Upper lobe of left lung (tissue), 6 donors: ENCODE measurements around the gene CEP85L. TPM values are rescaled to one million over a fixed set of nuclear protein-coding genes. Genes with fewer than 3 reads are reported as not detected.

ENCODE experiments used
- ATAC-seq, 2 donors: fragments of 200-7000 bp; cut with Tn5 transposase; one replicate each; pipeline ENCODE4 v1.9.1; 2022; ENCODE audit warnings: mild to moderate bottlenecking in 2 of 2, moderate library complexity in 2 of 2; ENCODE audit not compliant: low FRiP score in 2 of 2
- DNase-seq, 2 donors: peaks; one replicate each; pipeline ENCODE4 v3.0.0-alpha.2; 2019 to 2020
- H3K27ac ChIP-seq, 4 donors: fragments of 200-600 bp; sonication (generic); one replicate each; pipeline ENCODE4 v1.5.1; 2016 to 2019
- H3K27me3 ChIP-seq, 4 donors: fragments of 200-600 bp; sonication (generic); one replicate each; pipeline ENCODE4 v1.5.1; 2017 to 2019
- H3K36me3 ChIP-seq, 4 donors: fragments of 200-600 bp; sonication (generic); one replicate each; pipeline ENCODE4 v1.5.1; 2016 to 2019
- H3K4me1 ChIP-seq, 4 donors: fragments of 200-600 bp; sonication (generic); one replicate each; pipeline ENCODE4 v1.5.1; 2018 to 2019
- H3K4me3 ChIP-seq, 4 donors: fragments of 200-600 bp; sonication (generic); one replicate each; pipeline ENCODE4 v1.5.1; 2017 to 2019; ENCODE audit warnings: mild to moderate bottlenecking in 2 of 4, moderate library complexity in 1 of 4
- H3K9me3 ChIP-seq, 4 donors: fragments of 200-600 bp; sonication (generic); one replicate each; pipeline ENCODE4 v1.5.1; 2018 to 2019
- CTCF ChIP-seq, 6 experiments: fragments of 450-650 bp in 4 of 6; fragments of 200-600 bp in 2 of 6; sonication (generic) in 2 of 6; IDR thresholded peaks; one replicate each; pipeline ENCODE4 v1.5.1; 2016 to 2019; ENCODE audit warnings: antibody characterized with exemption in 6 of 6
- EP300 ChIP-seq, 4 donors: sonication (generic); formaldehyde crosslinking; IDR thresholded peaks; one replicate each; pipeline ENCODE4 v1.5.1; 2017; ENCODE audit warnings: antibody characterized with exemption in 4 of 4, control low read depth in 2 of 4
- POLR2A ChIP-seq, 4 donors: fragments of 450-650 bp; IDR thresholded peaks; one replicate each; pipeline ENCODE4 v1.5.1; 2016 to 2017; ENCODE audit warnings: antibody characterized with exemption in 4 of 4, mild to moderate bottlenecking in 2 of 4
- POLR2AphosphoS5 ChIP-seq, 2 donors: sonication (generic); formaldehyde crosslinking; IDR thresholded peaks; one replicate each; pipeline ENCODE4 v1.5.1; 2017; ENCODE audit warnings: antibody characterized with exemption in 2 of 2
- WGBS, 2 donors: methylation state at CpG; one replicate each; pipeline ENCODE4 v1.1.5; 2017 to 2018; 5-methylcytosine and 5-hydroxymethylcytosine counted together
- total RNA-seq, 6 donors: library from RNA; depleted of rRNA in 4 of 6; stranded (reverse); fragments of >200 nt in 4 of 6; gene quantifications; one replicate each; pipeline versions ENCODE4 v1.1.0 to v1.2.1, GENCODE V29; 2016 to 2021
- donor health status: DM: no; HTN: no; CAD: no; lungs with moderate emphysema.
- donor health status: DM: no; HTN: yes; CAD: no; lungs with severe emphysema.

CEP85L gene
- total RNA-seq, 6 donors from 2014 or later, result 7.5 to 22.0 (median 13.0) TPM

- no peak for ATAC-seq
- no peak for TF ChIP-seq CTCF (IDR thresholded peaks at IDR 0.05)
- no peak for TF ChIP-seq POLR2A (IDR thresholded peaks at IDR 0.05)
- TF ChIP-seq POLR2AphosphoS5 (IDR thresholded peaks at IDR 0.05), result no peak
- no peak for TF ChIP-seq EP300 (IDR thresholded peaks at IDR 0.05)
- DNase-seq, result no peak
- H3K4me3 ChIP-seq, result no peak overlapping the region
- H3K9me3 ChIP-seq, result no peaks in the 10 kb centered on the region
- no peak overlapping the region for H3K27ac ChIP-seq
- 38 to 57% methylated on average over 1 of the region's 1 CpG for WGBS, 2 donors
- peaks cover 0 to 3% (median 0%) of the 10 kb centered on the region in 4 donors for H3K36me3 ChIP-seq
- no peaks in the 10 kb centered on the region for H3K27me3 ChIP-seq
- H3K4me1 ChIP-seq, result peaks cover 0 to 6% (median 2%) of the 10 kb centered on the region in 4 donors
Observed at GRCh38 chr6:118528129-118528528, 123.3 kb downstream of the CEP85L start.

GRCh38 chr6:118525913-118526780, 125.2 kb downstream of the CEP85L start:
- Histone ChIP-seq H3K4me1 (peaks cover 0 to 6% (median 2%) of the 10 kb centered on the region in 4 donors), H3K36me3 (peaks cover 0 to 10% (median 1%) of the 10 kb centered on the region in 4 donors), H3K4me3 (no peak overlapping the region), H3K27ac (no peak overlapping the region), H3K9me3 (no peaks in the 10 kb centered on the region), H3K27me3 (no peaks in the 10 kb centered on the region)
- DNase-seq, result no peak
- TF ChIP-seq POLR2A (IDR thresholded peaks at IDR 0.05) (no peak), EP300 (IDR thresholded peaks at IDR 0.05) (no peak), POLR2AphosphoS5 (IDR thresholded peaks at IDR 0.05) (no peak), CTCF (IDR thresholded peaks at IDR 0.05) (no peak)
- WGBS, 2 donors, result 61 to 89% methylated on average over 4 of the region's 4 CpGs
- no peak for ATAC-seq

GRCh38 chr6:118524686-118525085, 126.7 kb downstream of the CEP85L start:
- no peak for DNase-seq
- H3K9me3 ChIP-seq, result no peaks in the 10 kb centered on the region
- TF ChIP-seq POLR2AphosphoS5 (IDR thresholded peaks at IDR 0.05) (no peak), POLR2A (IDR thresholded peaks at IDR 0.05) (no peak), EP300 (IDR thresholded peaks at IDR 0.05) (no peak), CTCF (IDR thresholded peaks at IDR 0.05) (no peak)
- 62 to 83% methylated on average over 2 of the region's 2 CpGs for WGBS, 2 donors
- H3K27ac ChIP-seq, result no peak overlapping the region
- peaks cover 0 to 6% (median 2%) of the 10 kb centered on the region in 4 donors for H3K4me1 ChIP-seq
- peaks cover 0 to 10% (median 1%) of the 10 kb centered on the region in 4 donors for H3K36me3 ChIP-seq
- ATAC-seq, result no peak
- H3K4me3 ChIP-seq, result no peak overlapping the region
- H3K27me3 ChIP-seq, result no peaks in the 10 kb centered on the region

GRCh38 chr6:118523216-118523615, 128.2 kb downstream of the CEP85L start:
- no peak overlapping the region for H3K4me3 ChIP-seq
- WGBS, 2 donors, result 92% methylated on average over 5 of the region's 5 CpGs
- no peaks in the 10 kb centered on the region for H3K27me3 ChIP-seq
- ATAC-seq (no peak), DNase-seq (no peak)
- no peak for TF ChIP-seq POLR2A (IDR thresholded peaks at IDR 0.05)
- no peak for TF ChIP-seq POLR2AphosphoS5 (IDR thresholded peaks at IDR 0.05)
- no peak for TF ChIP-seq EP300 (IDR thresholded peaks at IDR 0.05)
- peaks cover 0 to 10% (median 1%) of the 10 kb centered on the region in 4 donors for H3K36me3 ChIP-seq
- H3K4me1 ChIP-seq, result peaks cover 0 to 5% (median 2%) of the 10 kb centered on the region in 4 donors
- no peaks in the 10 kb centered on the region for H3K9me3 ChIP-seq
- H3K27ac ChIP-seq, result no peak overlapping the region

GRCh38 chr6:118522422-118522821, 129.0 kb downstream of the CEP85L start:
- Histone ChIP-seq H3K27ac (no peak overlapping the region), H3K9me3 (no peaks in the 10 kb centered on the region), H3K27me3 (no peaks in the 10 kb centered on the region), H3K36me3 (peaks cover 0 to 10% (median 1%) of the 10 kb centered on the region in 4 donors), H3K4me1 (peaks cover 0 to 5% (median 0%) of the 10 kb centered on the region in 4 donors), H3K4me3 (no peak overlapping the region)
- TF ChIP-seq POLR2AphosphoS5 (IDR thresholded peaks at IDR 0.05) (no peak), CTCF (IDR thresholded peaks at IDR 0.05) (no peak), EP300 (IDR thresholded peaks at IDR 0.05) (no peak), POLR2A (IDR thresholded peaks at IDR 0.05) (no peak)
- no peak for DNase-seq
- WGBS, 2 donors, result 95 to 97% methylated on average over 4 of the region's 4 CpGs
- ATAC-seq, result no peak
